DOHH2 (cell line): Measurements from ENCODE around the gene CALML3.

Experiments used
- CTCF ChIP-seq: fragments of 200-600 bp; sonication (generic); IDR thresholded peaks from one replicate; pipeline ENCODE4 v1.5.1; 2014; ENCODE audit warnings: antibody characterized with exemption, mild to moderate bottlenecking, low read depth, low read length; ENCODE audit not compliant: poor library complexity, severe bottlenecking
- EZH2phosphoT487 ChIP-seq: fragments of 200-600 bp; sonication (generic); IDR thresholded peaks from 2 replicates; pipeline ENCODE4 v1.6.1; 2017; ENCODE audit warnings: borderline replicate concordance, mild to moderate bottlenecking, antibody characterized with exemption, low read length, moderate library complexity, mixed read lengths

DNA sequence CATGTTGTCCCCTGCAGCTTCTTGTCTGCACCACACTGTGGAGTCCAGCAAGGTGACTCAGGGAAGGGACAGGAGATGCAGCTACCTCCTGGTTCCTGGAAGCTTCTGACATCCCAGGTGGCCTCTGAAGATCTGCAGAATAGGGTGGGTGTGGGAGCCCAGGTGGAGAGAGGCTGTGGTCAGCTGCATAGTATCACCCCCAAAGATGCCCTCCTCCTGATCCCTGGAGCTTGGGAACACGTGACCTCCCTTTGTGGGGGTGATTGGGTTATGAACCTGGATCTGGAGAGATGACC is 25.4 kb downstream of the CALML3 start:
- TF ChIP-seq CTCF (no peak), EZH2phosphoT487 (no peak)
